Neural cell (in vitro differentiated cells): ENCODE data around the gene NAGS.

Experiments used
- CTCF ChIP-seq: fragments of 450-650 bp; IDR thresholded peaks from 2 replicates; pipeline ENCODE4 v1.5.1; 2014; ENCODE audit warnings: antibody characterized with exemption, mild to moderate bottlenecking, moderate library complexity; ENCODE audit not compliant: poor library complexity, severe bottlenecking
- EP300 ChIP-seq: fragments of 450-650 bp; conservative IDR thresholded peaks from 2 replicates; pipeline ENCODE4 v1.6.1; 2014; ENCODE audit warnings: antibody characterized with exemption, mild to moderate bottlenecking, moderate library complexity; ENCODE audit not compliant: poor library complexity, severe bottlenecking
- EZH2 ChIP-seq: fragments of 200-600, 300-800 bp; shearing (Covaris generic), sonication (generic); IDR thresholded peaks from 2 replicates; pipeline ENCODE4 v1.6.1; 2014; ENCODE audit warnings: antibody characterized with exemption, low read length, borderline replicate concordance, mild to moderate bottlenecking; ENCODE audit not compliant: insufficient read depth, poor library complexity, severe bottlenecking
- POLR2AphosphoS5 ChIP-seq: IDR thresholded peaks from 2 replicates; pipeline ENCODE4 v1.6.1; 2012
- RAD21 ChIP-seq: fragments of 450-650 bp; conservative IDR thresholded peaks from 2 replicates; pipeline ENCODE4 v1.6.1; 2014; ENCODE audit warnings: antibody characterized with exemption, mild to moderate bottlenecking, moderate library complexity
- SMC3 ChIP-seq: fragments of 450-650 bp; conservative IDR thresholded peaks from 2 replicates; pipeline ENCODE4 v1.6.1; 2014; ENCODE audit warnings: antibody characterized with exemption, mild to moderate bottlenecking, moderate library complexity; ENCODE audit not compliant: poor library complexity
- TF ChIP-seq, protein P1 (sequence below): IDR thresholded peaks from 2 replicates; pipeline ENCODE4 v1.6.1; 2012; ENCODE audit warnings: borderline replicate concordance

- no peak for TF ChIP-seq CTCF
- TF ChIP-seq SMC3, result no peak
- TF ChIP-seq, protein P1, sequence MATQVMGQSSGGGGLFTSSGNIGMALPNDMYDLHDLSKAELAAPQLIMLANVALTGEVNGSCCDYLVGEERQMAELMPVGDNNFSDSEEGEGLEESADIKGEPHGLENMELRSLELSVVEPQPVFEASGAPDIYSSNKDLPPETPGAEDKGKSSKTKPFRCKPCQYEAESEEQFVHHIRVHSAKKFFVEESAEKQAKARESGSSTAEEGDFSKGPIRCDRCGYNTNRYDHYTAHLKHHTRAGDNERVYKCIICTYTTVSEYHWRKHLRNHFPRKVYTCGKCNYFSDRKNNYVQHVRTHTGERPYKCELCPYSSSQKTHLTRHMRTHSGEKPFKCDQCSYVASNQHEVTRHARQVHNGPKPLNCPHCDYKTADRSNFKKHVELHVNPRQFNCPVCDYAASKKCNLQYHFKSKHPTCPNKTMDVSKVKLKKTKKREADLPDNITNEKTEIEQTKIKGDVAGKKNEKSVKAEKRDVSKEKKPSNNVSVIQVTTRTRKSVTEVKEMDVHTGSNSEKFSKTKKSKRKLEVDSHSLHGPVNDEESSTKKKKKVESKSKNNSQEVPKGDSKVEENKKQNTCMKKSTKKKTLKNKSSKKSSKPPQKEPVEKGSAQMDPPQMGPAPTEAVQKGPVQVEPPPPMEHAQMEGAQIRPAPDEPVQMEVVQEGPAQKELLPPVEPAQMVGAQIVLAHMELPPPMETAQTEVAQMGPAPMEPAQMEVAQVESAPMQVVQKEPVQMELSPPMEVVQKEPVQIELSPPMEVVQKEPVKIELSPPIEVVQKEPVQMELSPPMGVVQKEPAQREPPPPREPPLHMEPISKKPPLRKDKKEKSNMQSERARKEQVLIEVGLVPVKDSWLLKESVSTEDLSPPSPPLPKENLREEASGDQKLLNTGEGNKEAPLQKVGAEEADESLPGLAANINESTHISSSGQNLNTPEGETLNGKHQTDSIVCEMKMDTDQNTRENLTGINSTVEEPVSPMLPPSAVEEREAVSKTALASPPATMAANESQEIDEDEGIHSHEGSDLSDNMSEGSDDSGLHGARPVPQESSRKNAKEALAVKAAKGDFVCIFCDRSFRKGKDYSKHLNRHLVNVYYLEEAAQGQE, result no peak
- TF ChIP-seq RAD21, result no peak
- no peak for TF ChIP-seq POLR2AphosphoS5
- TF ChIP-seq EP300, result no peak
- TF ChIP-seq EZH2, result no peak
Measured at GRCh38 chr17:43983196-43983514, 21.3 kb upstream of the NAGS start.
